ENCODE results near the gene CCDC14.
"Not testable (repeated sequence)": the region's sequence is repeated elsewhere in the genome, so short reads cannot be mapped to it uniquely, and the experiment has no call there.

DNA sequence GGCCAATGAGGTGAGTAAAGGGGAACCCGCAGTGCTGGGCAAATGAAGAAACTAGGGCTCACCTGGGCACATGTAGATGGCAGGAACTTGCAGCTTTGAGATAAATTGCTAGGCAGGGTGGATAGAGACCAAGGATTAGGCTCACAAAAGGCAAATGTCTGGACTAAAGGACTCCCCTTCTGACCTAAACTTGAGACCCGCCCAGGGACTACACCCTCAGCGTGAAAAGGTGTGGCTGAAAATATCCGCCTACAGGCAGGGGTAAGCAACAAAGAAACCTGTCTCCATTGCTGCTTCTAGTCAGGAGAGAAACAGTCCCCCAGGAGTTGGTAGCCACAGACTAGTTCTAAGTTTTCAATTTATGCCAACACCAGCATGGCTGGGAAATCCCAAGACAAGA is 20.3 kb upstream of the CCDC14 start:
- not testable (repeated sequence) for TF ChIP-seq CTCF, POLR2A (IDR thresholded peaks at IDR 0.05)
